Astrocyte (in vitro differentiated cells and primary cell): ENCODE measurements around the gene NRG2. TPM values are rescaled to one million over a fixed set of nuclear protein-coding genes. Genes with fewer than 3 reads are reported as not detected.

Source experiments
- DNase-seq: peaks from one replicate; pipeline ENCODE4 v3.0.0-alpha.2; 2010; ENCODE audit warnings: low read depth
- FAIRE-seq: peaks from 2 replicates; lab custom pipeline; 2011; peaks lifted over from hg19 to GRCh38; lab: Jason Lieb, UNC
- H2AFZ ChIP-seq: 2 replicates; pipeline ENCODE4 v1.6.0; 2012; ENCODE audit warnings: low read depth, low read length, inconsistent platforms
- H3K27ac ChIP-seq: 2 replicates; pipeline ENCODE4 v1.5.1; 2011; ENCODE audit warnings: low read depth, low read length, inconsistent platforms
- H3K27me3 ChIP-seq: 2 replicates; pipeline ENCODE4 v1.6.0; 2011; ENCODE audit warnings: low read length, inconsistent platforms; ENCODE audit not compliant: insufficient read depth
- H3K36me3 ChIP-seq: 2 replicates; pipeline ENCODE4 v1.5.1; 2011; ENCODE audit warnings: low read length, inconsistent platforms; ENCODE audit not compliant: insufficient read depth
- H3K4me1 ChIP-seq: 2 replicates; pipeline ENCODE4 v1.5.1; 2011; ENCODE audit warnings: low read length, inconsistent platforms; ENCODE audit not compliant: insufficient read depth
- H3K4me2 ChIP-seq: 2 replicates; pipeline ENCODE4 v1.6.0; 2012; ENCODE audit warnings: low read length, inconsistent platforms
- H3K4me3 ChIP-seq: 2 replicates; pipeline ENCODE4 v1.5.1; 2011; ENCODE audit warnings: low read depth, mild to moderate bottlenecking, low read length, inconsistent platforms; ENCODE audit not compliant: insufficient read depth
- H3K79me2 ChIP-seq: 2 replicates; pipeline ENCODE4 v1.6.0; 2012; ENCODE audit warnings: mild to moderate bottlenecking, low read length, inconsistent platforms; ENCODE audit not compliant: insufficient read depth
- H3K9ac ChIP-seq: 2 replicates; pipeline ENCODE4 v1.6.0; 2012; ENCODE audit warnings: mild to moderate bottlenecking, low read length, inconsistent platforms
- H3K9me3 ChIP-seq: 2 replicates; pipeline ENCODE4 v1.5.1; 2012; ENCODE audit warnings: low read depth, mild to moderate bottlenecking, low read length, inconsistent platforms; ENCODE audit not compliant: insufficient read depth
- H4K20me1 ChIP-seq: 2 replicates; pipeline ENCODE4 v1.6.0; 2012; ENCODE audit warnings: low read length, inconsistent platforms; ENCODE audit not compliant: insufficient read depth
- H3K27ac Mint-ChIP-seq: one replicate; pipeline ENCODE4 v1.8.0; 2021; ENCODE audit warnings: mild to moderate bottlenecking, mixed read lengths; ENCODE audit not compliant: unreplicated experiment
- H3K27me3 Mint-ChIP-seq: one replicate; pipeline ENCODE4 v1.8.0; 2021; ENCODE audit warnings: low read depth, mixed read lengths; ENCODE audit not compliant: unreplicated experiment
- H3K36me3 Mint-ChIP-seq: one replicate; pipeline ENCODE4 v1.8.0; 2021; ENCODE audit warnings: low read depth, mixed read lengths; ENCODE audit not compliant: unreplicated experiment
- H3K4me1 Mint-ChIP-seq: one replicate; pipeline ENCODE4 v1.8.0; 2021; ENCODE audit warnings: low read depth, mixed read lengths; ENCODE audit not compliant: unreplicated experiment
- H3K4me3 Mint-ChIP-seq: one replicate; pipeline ENCODE4 v1.8.0; 2021; ENCODE audit warnings: mild to moderate bottlenecking, moderate library complexity, mixed read lengths; ENCODE audit not compliant: unreplicated experiment
- H3K9me3 Mint-ChIP-seq: one replicate; pipeline ENCODE4 v1.8.0; 2021; ENCODE audit warnings: mild to moderate bottlenecking, mixed read lengths; ENCODE audit not compliant: unreplicated experiment
- CTCF ChIP-seq: IDR thresholded peaks from 2 replicates; pipeline ENCODE4 v1.5.1; 2011; ENCODE audit warnings: low read depth, mild to moderate bottlenecking, inconsistent platforms, low read length, moderate library complexity; ENCODE audit not compliant: insufficient read depth
- EZH2 ChIP-seq: IDR thresholded peaks from 2 replicates; pipeline ENCODE4 v1.6.1; 2012; ENCODE audit warnings: mild to moderate bottlenecking, low read length, inconsistent platforms; ENCODE audit not compliant: insufficient read depth
- total RNA-seq: library from RNA; stranded (reverse); gene quantifications from 2 replicates; pipeline ENCODE4 v1.2.1, GENCODE V29; 2021

Gene NRG2
- total RNA-seq, 1 donor from 2014 or later = 0.54 TPM

GRCh38 chr5:140024928-140025327 is 18.2 kb downstream of the NRG2 start:
- Mint-ChIP-seq H3K4me3 (no peak overlapping the region), H3K36me3 (no peaks in the 10 kb centered on the region), H3K27ac (no peak overlapping the region), H3K27me3 (peaks cover 20% of the 10 kb centered on the region), H3K4me1 (peaks cover 6% of the 10 kb centered on the region), H3K9me3 (peaks cover 4% of the 10 kb centered on the region)
- Histone ChIP-seq H3K36me3 (no peaks in the 10 kb centered on the region), H3K79me2 (no peaks in the 10 kb centered on the region), H3K9me3 (no peaks in the 10 kb centered on the region), H4K20me1 (no peaks in the 10 kb centered on the region), H3K4me1 (no peaks in the 10 kb centered on the region), H3K4me2 (no peak overlapping the region), H3K27me3 (peaks cover 22% of the 10 kb centered on the region), H3K4me3 (no peak overlapping the region), H2AFZ (no peak overlapping the region), H3K27ac (no peak overlapping the region), H3K9ac (no peak overlapping the region)
- FAIRE-seq (no peak), DNase-seq (no peak)
- no peak for TF ChIP-seq CTCF
- TF ChIP-seq EZH2 = no peak

GRCh38 chr5:140023611-140024191 is 19.4 kb downstream of the NRG2 start:
- Histone ChIP-seq H3K4me2 (no peak overlapping the region), H2AFZ (no peak overlapping the region), H3K36me3 (no peaks in the 10 kb centered on the region), H3K4me3 (no peak overlapping the region), H3K79me2 (no peaks in the 10 kb centered on the region), H4K20me1 (no peaks in the 10 kb centered on the region), H3K9ac (no peak overlapping the region), H3K27ac (no peak overlapping the region), H3K27me3 (peaks cover 19% of the 10 kb centered on the region), H3K4me1 (no peaks in the 10 kb centered on the region), H3K9me3 (no peaks in the 10 kb centered on the region)
- FAIRE-seq (no peak), DNase-seq (no peak)
- no peak overlapping the region for H3K4me3 Mint-ChIP-seq
- H3K27me3 Mint-ChIP-seq = peaks cover 19% of the 10 kb centered on the region
- no peak for TF ChIP-seq EZH2
- no peak for TF ChIP-seq CTCF
- peaks cover 6% of the 10 kb centered on the region for H3K4me1 Mint-ChIP-seq
- no peaks in the 10 kb centered on the region for H3K36me3 Mint-ChIP-seq
- no peak overlapping the region for H3K27ac Mint-ChIP-seq
- H3K9me3 Mint-ChIP-seq = peaks cover 4% of the 10 kb centered on the region

- no peak overlapping the region for H3K4me3 ChIP-seq
- H3K4me1 ChIP-seq = no peaks in the 10 kb centered on the region
- Mint-ChIP-seq H3K4me1 (peaks cover under 1% of the 10 kb centered on the region), H3K27me3 (peaks cover 20% of the 10 kb centered on the region), H3K9me3 (peaks cover 2% of the 10 kb centered on the region), H3K36me3 (no peaks in the 10 kb centered on the region), H3K27ac (no peak overlapping the region), H3K4me3 (no peak overlapping the region)
- no peak for FAIRE-seq
- H3K36me3 ChIP-seq = no peaks in the 10 kb centered on the region
- H3K27ac ChIP-seq = no peak overlapping the region
- no peak for DNase-seq
- H3K79me2 ChIP-seq = no peaks in the 10 kb centered on the region
- H4K20me1 ChIP-seq = no peaks in the 10 kb centered on the region
- H3K4me2 ChIP-seq = no peak overlapping the region
- H3K9ac ChIP-seq = no peak overlapping the region
- H3K9me3 ChIP-seq = no peaks in the 10 kb centered on the region
- peaks cover 19% of the 10 kb centered on the region for H3K27me3 ChIP-seq
- H2AFZ ChIP-seq = no peak overlapping the region
- no peak for TF ChIP-seq CTCF
- no peak for TF ChIP-seq EZH2
Measured at GRCh38 chr5:140020601-140021177, 22.4 kb downstream of the NRG2 start.
